Cardiac muscle cell (in vitro differentiated cells and primary cell): ENCODE results near the gene MYO19. TPM values are rescaled to one million over a fixed set of nuclear protein-coding genes. Genes with fewer than 3 reads are reported as not detected.
"Not testable (repeated sequence)": the region's sequence is repeated elsewhere in the genome, so short reads cannot be mapped to it uniquely, and the experiment has no call there.

Experiments used
- DNase-seq, 2 donors: peaks; one replicate each; pipeline versions ENCODE4 v3.0.0 to v3.0.0-alpha.2; 2010 to 2017; ENCODE audit warnings: low read depth in 1 of 2, low spot score in 1 of 2
- H3K27ac ChIP-seq: fragments of 200-600 bp; sonication (generic); 2 replicates; pipeline ENCODE4 v1.5.1; 2016
- H3K27me3 ChIP-seq: fragments of 200-600 bp; sonication (generic); 2 replicates; pipeline ENCODE4 v1.6.0; 2016; ENCODE audit warnings: control low read depth
- H3K36me3 ChIP-seq: fragments of 200-600 bp; sonication (generic); 2 replicates; pipeline ENCODE4 v1.5.1; 2016; ENCODE audit warnings: control low read depth
- H3K4me1 ChIP-seq: fragments of 200-600 bp; sonication (generic); 2 replicates; pipeline ENCODE4 v1.8.1; 2017; ENCODE audit warnings: low read depth, mild to moderate bottlenecking, mixed run types
- H3K4me3 ChIP-seq: fragments of 200-600 bp; sonication (generic); 2 replicates; pipeline ENCODE4 v1.5.1; 2016; ENCODE audit warnings: mild to moderate bottlenecking
- H3K9me3 ChIP-seq: fragments of 200-600 bp; sonication (generic); 2 replicates; pipeline ENCODE4 v1.5.1; 2017; ENCODE audit warnings: low read depth, mild to moderate bottlenecking, control low read depth
- CTCF ChIP-seq: IDR thresholded peaks from 2 replicates; pipeline ENCODE4 v1.5.1; 2012; ENCODE audit warnings: low read depth, mild to moderate bottlenecking, low read length
- polyA plus RNA-seq: library from polyadenylated mRNA; unstranded; fragments of >200 nt; fragmentation: Nextera tagmentation; extraction: Ambion mirVana; gene quantifications from 2 replicates; pipeline ENCODE4 v1.2.1, GENCODE V29; 2016
- total RNA-seq: library from RNA; depleted of rRNA; stranded (reverse); fragments of >200 nt; gene quantifications from 2 replicates; pipeline ENCODE4 v1.2.3, GENCODE V29; 2016

The MYO19 gene
- total and polyA plus RNA-seq, 2 experiments from 2014 or later: 21.0 to 50.8 TPM

DNA sequence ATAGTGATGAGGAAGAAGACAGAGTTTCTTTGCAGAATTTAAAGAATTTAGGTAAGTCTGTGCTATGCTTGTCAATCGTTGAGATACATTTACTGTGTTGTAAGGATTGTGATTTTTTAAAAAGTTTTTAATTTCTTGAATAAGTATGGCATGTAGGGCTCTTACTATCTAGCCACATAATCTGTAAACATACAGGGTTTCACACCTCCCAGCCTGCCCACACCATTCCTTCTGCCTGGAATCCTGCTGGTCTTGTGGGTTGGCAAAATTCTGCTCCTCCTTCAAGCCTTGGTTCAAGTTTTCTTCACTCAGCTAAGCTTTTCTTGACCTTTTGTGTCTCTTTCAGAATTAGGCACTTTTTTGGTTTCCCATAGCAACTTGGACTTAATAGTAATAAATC lies 40.7 kb downstream of the MYO19 start:
- H3K9me3 ChIP-seq: no peaks in the 10 kb centered on the region
- no peak for DNase-seq
- no peak for TF ChIP-seq CTCF
- no peaks in the 10 kb centered on the region for H3K27me3 ChIP-seq
- no peak overlapping the region for H3K4me3 ChIP-seq
- H3K4me1 ChIP-seq: peaks cover 4% of the 10 kb centered on the region
- no peak overlapping the region for H3K27ac ChIP-seq
- H3K36me3 ChIP-seq: peaks cover 41% of the 10 kb centered on the region

DNA sequence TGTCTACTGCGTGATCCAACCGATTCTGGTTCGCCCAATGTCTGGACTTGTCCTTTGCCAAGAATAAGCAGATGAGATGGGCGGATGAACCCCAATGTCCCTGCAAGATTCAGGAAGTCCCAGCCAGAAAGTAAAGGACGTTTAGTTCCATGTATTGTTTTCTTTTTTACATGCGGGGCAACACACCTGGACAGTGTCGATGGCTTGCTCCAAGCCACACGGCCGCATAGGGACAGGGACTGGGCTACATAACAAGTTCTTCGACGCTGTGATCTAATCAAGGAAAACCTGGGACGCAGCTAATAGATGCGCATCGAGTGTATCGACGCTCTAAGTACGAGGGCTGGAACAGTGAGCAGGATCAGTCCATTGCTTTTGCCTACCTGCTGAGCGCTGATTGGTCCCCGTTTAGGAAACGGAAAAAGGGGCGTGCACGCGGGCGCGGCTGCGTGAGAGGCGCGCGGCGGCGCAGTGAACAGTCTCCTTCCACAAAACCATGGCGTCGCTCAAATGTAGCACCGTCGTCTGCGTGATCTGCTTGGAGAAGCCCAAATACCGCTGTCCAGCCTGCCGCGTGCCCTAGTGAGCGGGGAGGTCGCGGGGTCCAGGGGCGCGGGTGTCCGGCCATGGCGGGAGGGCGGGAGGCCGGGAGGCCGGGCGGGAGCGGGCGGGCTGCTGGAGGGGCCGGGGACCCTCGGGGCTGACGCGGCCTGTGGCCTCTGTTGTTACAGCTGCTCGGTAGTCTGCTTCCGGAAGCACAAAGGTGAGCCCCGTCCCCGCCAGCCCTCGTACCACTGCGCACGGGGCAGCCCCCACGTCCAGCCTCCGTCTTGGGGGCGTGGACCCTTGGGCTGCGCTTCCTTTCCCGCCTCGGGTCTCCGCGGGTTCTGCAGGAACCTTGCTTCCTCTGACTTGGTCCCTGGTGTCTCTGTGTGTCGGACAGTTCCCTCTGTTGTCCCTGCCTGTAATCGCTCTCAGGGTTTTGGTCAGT lies 48.2 kb downstream of the MYO19 start, which contains the start of gene ZNHIT3:
Gene ZNHIT3 (plus strand): TSS at position 478 of the 991 bp plus-strand sequence. CDS start 19 bp downstream, at position 497.
- Histone ChIP-seq H3K4me1 (peaks cover 5% of the 10 kb centered on the region), H3K4me3 (peak within 1 kb of the TSS; percentile 88), H3K27ac (peak within 1 kb of the TSS; percentile 82), H3K9me3 (no peaks in the 10 kb centered on the region), H3K27me3 (peaks cover 10% of the 10 kb centered on the region), H3K36me3 (no peaks in the 10 kb centered on the region)
- TF ChIP-seq CTCF: no peak
- DNase-seq: peak; percentile 95 to 96

DNA sequence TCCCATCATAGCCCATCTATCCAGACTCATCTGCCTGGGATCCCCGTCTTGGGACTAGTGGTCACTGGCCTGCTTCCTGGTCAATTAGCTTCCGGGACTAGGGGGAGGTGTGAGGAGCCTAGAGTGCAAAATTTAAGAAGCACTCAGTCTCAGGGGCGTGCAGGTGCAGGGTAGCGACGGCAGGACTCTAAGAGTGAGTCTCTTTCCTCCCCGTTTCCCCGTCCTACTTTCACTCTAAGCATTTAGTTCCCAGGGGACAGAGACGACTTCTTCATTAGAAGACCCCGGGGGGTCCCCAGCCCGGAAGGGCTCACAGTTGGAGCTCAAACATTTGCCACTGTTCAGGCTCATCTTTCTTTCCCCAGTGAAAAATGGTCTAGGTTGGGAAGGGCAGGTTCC lies 48.9 kb downstream of the MYO19 start:
- H3K4me1 ChIP-seq: peaks cover 5% of the 10 kb centered on the region
- H3K27me3 ChIP-seq: peaks cover 15% of the 10 kb centered on the region
- no peaks in the 10 kb centered on the region for H3K36me3 ChIP-seq
- DNase-seq: no peak
- TF ChIP-seq CTCF: no peak
- peak overlapping the region; percentile 88 for H3K4me3 ChIP-seq
- no peaks in the 10 kb centered on the region for H3K9me3 ChIP-seq
- no peak overlapping the region for H3K27ac ChIP-seq

DNA sequence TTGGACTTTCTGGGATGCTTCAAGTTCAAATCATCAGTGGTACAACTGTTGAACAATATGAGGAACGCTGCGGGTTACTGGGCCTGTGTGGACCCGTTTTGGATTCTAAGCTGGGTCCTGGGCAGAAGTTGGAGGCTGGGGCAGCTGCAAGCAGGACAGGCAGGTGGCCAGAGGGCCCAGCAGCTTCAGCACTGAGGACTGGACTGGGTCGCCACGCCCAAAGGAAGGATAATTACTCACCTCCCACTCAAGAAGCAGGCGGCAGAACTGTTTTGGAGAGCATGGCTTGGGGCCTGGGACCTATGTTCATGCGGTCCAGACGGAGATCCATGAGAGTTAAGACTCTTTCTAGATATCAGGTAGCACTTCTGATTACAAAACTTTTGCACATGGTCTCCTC lies 49.6 kb downstream of the MYO19 start:
- Histone ChIP-seq H3K36me3 (no peaks in the 10 kb centered on the region), H3K4me1 (peaks cover 5% of the 10 kb centered on the region), H3K4me3 (no peak overlapping the region), H3K27me3 (peaks cover 21% of the 10 kb centered on the region), H3K27ac (no peak overlapping the region), H3K9me3 (no peaks in the 10 kb centered on the region)
- DNase-seq: no peak
- no peak for TF ChIP-seq CTCF

DNA sequence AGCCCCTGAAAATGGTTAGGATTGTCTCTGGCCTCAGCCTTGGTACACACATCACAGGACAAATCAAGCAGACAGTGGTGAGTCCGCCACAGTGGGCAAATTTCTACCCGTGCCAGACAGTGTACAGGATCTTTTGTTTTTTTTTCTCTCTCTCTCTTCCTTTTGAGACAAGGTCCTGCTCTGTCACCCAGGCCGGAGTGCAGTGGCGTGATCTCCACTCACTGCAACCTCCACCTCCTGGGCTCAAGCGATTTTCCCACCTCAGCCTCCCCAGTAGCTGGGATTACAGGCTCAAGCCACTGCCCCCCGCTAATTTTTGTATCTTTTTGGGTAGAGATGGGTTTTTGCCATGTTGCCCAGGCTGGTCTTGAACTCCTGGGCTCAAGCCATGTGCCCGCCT lies 50.6 kb downstream of the MYO19 start:
- H3K9me3 ChIP-seq, DNase-seq, H3K4me3 ChIP-seq, H3K36me3 ChIP-seq, H3K27ac ChIP-seq, H3K4me1 ChIP-seq: not testable (repeated sequence)
- peaks cover 22% of the 10 kb centered on the region for H3K27me3 ChIP-seq
